Glutamatergic neuron (in vitro differentiated cells): ENCODE data around the gene OR1J1. TPM values are rescaled to one million over a fixed set of nuclear protein-coding genes. Genes with fewer than 3 reads are reported as not detected.

Experiments used
- DNase-seq: peaks from one replicate; pipeline ENCODE4 v3.0.0; 2022
- H3K27ac Mint-ChIP-seq: one replicate; pipeline ENCODE4 v1.8.0; 2020; ENCODE audit warnings: mild to moderate bottlenecking, mixed read lengths, inconsistent platforms; ENCODE audit not compliant: unreplicated experiment
- H3K27me3 Mint-ChIP-seq: one replicate; pipeline ENCODE4 v1.8.0; 2020; ENCODE audit warnings: mild to moderate bottlenecking, moderate library complexity, mixed read lengths, inconsistent platforms; ENCODE audit not compliant: unreplicated experiment
- H3K36me3 Mint-ChIP-seq: one replicate; pipeline ENCODE4 v1.8.0; 2020; ENCODE audit warnings: mild to moderate bottlenecking, mixed read lengths, inconsistent platforms; ENCODE audit not compliant: unreplicated experiment
- H3K4me1 Mint-ChIP-seq: one replicate; pipeline ENCODE4 v1.8.0; 2020; ENCODE audit warnings: mild to moderate bottlenecking, low read depth, mixed read lengths, inconsistent platforms; ENCODE audit not compliant: unreplicated experiment
- H3K4me3 Mint-ChIP-seq: one replicate; pipeline ENCODE4 v1.8.0; 2020; ENCODE audit warnings: mild to moderate bottlenecking, mixed read lengths, inconsistent platforms; ENCODE audit not compliant: unreplicated experiment
- H3K9me3 Mint-ChIP-seq: one replicate; pipeline ENCODE4 v1.8.0; 2020; ENCODE audit warnings: mild to moderate bottlenecking, moderate library complexity, mixed read lengths, inconsistent platforms; ENCODE audit not compliant: unreplicated experiment
- CTCF ChIP-seq: fragments of 200-600 bp; sonication (generic); IDR thresholded peaks from one replicate; pipeline ENCODE4 v1.5.0; 2021; ENCODE audit not compliant: partially characterized antibody, unreplicated experiment
- long read RNA-seq: library from polyadenylated mRNA; unstranded; transcript quantifications from one replicate; pipeline ENCODE4 v2.0.0, GENCODE V29; 2020; ENCODE audit not compliant: unreplicated experiment
- total RNA-seq: library from RNA; stranded (reverse); fragmentation: NEBNext Ultra II Directional; extraction: Animal tissue kit (Norgen Biotek cat#: 25700); gene quantifications from one replicate; pipeline ENCODE4 v1.2.1, GENCODE V29; 2021; ENCODE audit not compliant: unreplicated experiment

OR1J1 gene
- not detected for total RNA-seq
- long read RNA-seq = 0 reads

GRCh38 chr9:122477826-122478225, at the start of gene OR1J1:
Gene OR1J1 (minus strand): TSS chr9:122477926. CDS start chr9:122477926, 0 bp downstream.
- H3K4me1 Mint-ChIP-seq = no peaks in the 10 kb centered on the region
- H3K4me3 Mint-ChIP-seq = no peak within 1 kb of the TSS
- H3K36me3 Mint-ChIP-seq = no peaks in the 10 kb centered on the region
- H3K9me3 Mint-ChIP-seq = no peaks in the 10 kb centered on the region
- DNase-seq = no peak
- TF ChIP-seq CTCF = no peak
- peaks cover 2% of the 10 kb centered on the region for H3K27me3 Mint-ChIP-seq
- no peak within 1 kb of the TSS for H3K27ac Mint-ChIP-seq

GRCh38 chr9:122527193-122527592, 49.5 kb upstream of the OR1J1 start, which contains the start of gene OR1N1:
Gene OR1N1 (minus strand): TSS chr9:122527293. CDS start chr9:122527293, 0 bp downstream.
- no peaks in the 10 kb centered on the region for H3K4me1 Mint-ChIP-seq
- peaks cover 3% of the 10 kb centered on the region for H3K27me3 Mint-ChIP-seq
- TF ChIP-seq CTCF = no peak
- H3K9me3 Mint-ChIP-seq = peaks cover 1% of the 10 kb centered on the region
- H3K36me3 Mint-ChIP-seq = no peaks in the 10 kb centered on the region
- DNase-seq = no peak
- no peak within 1 kb of the TSS for H3K27ac Mint-ChIP-seq
- H3K4me3 Mint-ChIP-seq = no peak within 1 kb of the TSS

GRCh38 chr9:122526602-122527001, 48.9 kb upstream of the OR1J1 start:
- H3K4me1 Mint-ChIP-seq = no peaks in the 10 kb centered on the region
- DNase-seq = no peak
- H3K4me3 Mint-ChIP-seq = no peak overlapping the region
- H3K27me3 Mint-ChIP-seq = peaks cover 3% of the 10 kb centered on the region
- TF ChIP-seq CTCF = no peak
- no peak overlapping the region for H3K27ac Mint-ChIP-seq
- peaks cover 1% of the 10 kb centered on the region for H3K9me3 Mint-ChIP-seq
- H3K36me3 Mint-ChIP-seq = no peaks in the 10 kb centered on the region

- no peaks in the 10 kb centered on the region for H3K9me3 Mint-ChIP-seq
- H3K27ac Mint-ChIP-seq = no peak overlapping the region
- TF ChIP-seq CTCF = no peak
- peaks cover 2% of the 10 kb centered on the region for H3K27me3 Mint-ChIP-seq
- H3K36me3 Mint-ChIP-seq = no peaks in the 10 kb centered on the region
- H3K4me3 Mint-ChIP-seq = no peak overlapping the region
- no peak for DNase-seq
- H3K4me1 Mint-ChIP-seq = no peaks in the 10 kb centered on the region
Measured at GRCh38 chr9:122519376-122519775, 41.6 kb upstream of the OR1J1 start.

- peaks cover 2% of the 10 kb centered on the region for H3K27me3 Mint-ChIP-seq
- H3K4me1 Mint-ChIP-seq = no peaks in the 10 kb centered on the region
- no peak for TF ChIP-seq CTCF
- no peaks in the 10 kb centered on the region for H3K9me3 Mint-ChIP-seq
- H3K27ac Mint-ChIP-seq = no peak within 1 kb of the TSS
- no peak for DNase-seq
- H3K36me3 Mint-ChIP-seq = no peaks in the 10 kb centered on the region
- H3K4me3 Mint-ChIP-seq = no peak within 1 kb of the TSS
Measured at GRCh38 chr9:122518841-122519240, 41.1 kb upstream of the OR1J1 start, which contains the start of gene OR1J4. Gene OR1J4 (plus strand): TSS chr9:122519141. CDS start chr9:122519141, 0 bp downstream.
